BJ (cell line): ENCODE measurements around the gene THSD7A. TPM values are rescaled to one million over a fixed set of nuclear protein-coding genes. Genes with fewer than 3 reads are reported as not detected.

Source experiments
- CTCF ChIA-PET: fragments of 350-600 bp; formaldehyde crosslinking; extraction: SDS; loops from one replicate; lab custom pipeline; 2021; ENCODE audit warnings: antibody characterized with exemption, inconsistent platforms; lab: Yijun Ruan, JAX
- POLR2A ChIA-PET: fragments of 300-600 bp; sonication (Branson Sonifier 250); formaldehyde crosslinking; extraction: SDS; loops from one replicate; lab custom pipeline; 2021; ENCODE audit warnings: antibody characterized with exemption; lab: Charles Lee
- DNase-seq: peaks from one replicate; pipeline ENCODE4 v3.0.0-alpha.2; 2011; ENCODE audit warnings: low read depth
- H3K27me3 ChIP-seq: 2 replicates; pipeline ENCODE4 v1.6.0; 2011; ENCODE audit warnings: low read length; ENCODE audit not compliant: control insufficient read depth, insufficient read depth
- H3K36me3 ChIP-seq: 2 replicates; pipeline ENCODE4 v1.5.1; 2011; ENCODE audit warnings: low read length; ENCODE audit not compliant: control insufficient read depth, insufficient read depth
- H3K4me3 ChIP-seq: 2 replicates; pipeline ENCODE4 v1.5.1; 2011; ENCODE audit warnings: low read depth, mild to moderate bottlenecking, control low read depth, low read length
- polyA plus RNA-seq: library from polyadenylated mRNA; depleted of rRNA; stranded (reverse); fragments of >200 nt; gene quantifications from 2 replicates; pipeline ENCODE4 v1.2.3, GENCODE V29; 2011
- TF ChIP-seq, protein P1 (sequence below): IDR thresholded peaks from 2 replicates; pipeline ENCODE4 v1.5.1; 2011; ENCODE audit warnings: low read depth, mild to moderate bottlenecking, control low read depth, inconsistent platforms, low read length, moderate library complexity; ENCODE audit not compliant: insufficient read depth

The THSD7A gene
- polyA plus RNA-seq, 1 experiment = 0.02 TPM

DNA sequence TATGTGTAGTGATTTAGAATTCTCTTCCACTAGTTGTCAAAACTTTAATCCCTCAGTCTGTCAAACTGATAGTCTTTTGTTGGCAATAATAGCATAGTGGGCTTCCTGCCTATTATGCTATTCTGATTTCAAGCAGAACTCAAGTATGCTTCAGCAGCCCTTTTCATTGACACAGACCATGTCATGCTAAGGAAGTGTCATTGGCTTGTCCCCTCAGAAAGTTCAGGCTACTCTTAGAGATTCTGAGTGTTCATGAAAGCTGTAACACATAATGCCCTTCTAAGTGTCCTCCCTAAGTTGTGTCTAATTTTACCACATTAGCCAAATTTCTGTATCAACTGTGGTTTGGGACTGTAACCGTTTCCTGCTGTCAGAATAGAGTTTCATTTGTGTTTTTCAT, 198.7 kb downstream of the THSD7A start:
- no peak for DNase-seq
- no peaks in the 10 kb centered on the region for H3K27me3 ChIP-seq
- H3K4me3 ChIP-seq = no peak overlapping the region
- no peaks in the 10 kb centered on the region for H3K36me3 ChIP-seq
- POLR2A ChIA-PET = no interaction called here
- TF ChIP-seq, protein P1, sequence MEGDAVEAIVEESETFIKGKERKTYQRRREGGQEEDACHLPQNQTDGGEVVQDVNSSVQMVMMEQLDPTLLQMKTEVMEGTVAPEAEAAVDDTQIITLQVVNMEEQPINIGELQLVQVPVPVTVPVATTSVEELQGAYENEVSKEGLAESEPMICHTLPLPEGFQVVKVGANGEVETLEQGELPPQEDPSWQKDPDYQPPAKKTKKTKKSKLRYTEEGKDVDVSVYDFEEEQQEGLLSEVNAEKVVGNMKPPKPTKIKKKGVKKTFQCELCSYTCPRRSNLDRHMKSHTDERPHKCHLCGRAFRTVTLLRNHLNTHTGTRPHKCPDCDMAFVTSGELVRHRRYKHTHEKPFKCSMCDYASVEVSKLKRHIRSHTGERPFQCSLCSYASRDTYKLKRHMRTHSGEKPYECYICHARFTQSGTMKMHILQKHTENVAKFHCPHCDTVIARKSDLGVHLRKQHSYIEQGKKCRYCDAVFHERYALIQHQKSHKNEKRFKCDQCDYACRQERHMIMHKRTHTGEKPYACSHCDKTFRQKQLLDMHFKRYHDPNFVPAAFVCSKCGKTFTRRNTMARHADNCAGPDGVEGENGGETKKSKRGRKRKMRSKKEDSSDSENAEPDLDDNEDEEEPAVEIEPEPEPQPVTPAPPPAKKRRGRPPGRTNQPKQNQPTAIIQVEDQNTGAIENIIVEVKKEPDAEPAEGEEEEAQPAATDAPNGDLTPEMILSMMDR = no peak
- CTCF ChIA-PET = no interaction called here

DNA sequence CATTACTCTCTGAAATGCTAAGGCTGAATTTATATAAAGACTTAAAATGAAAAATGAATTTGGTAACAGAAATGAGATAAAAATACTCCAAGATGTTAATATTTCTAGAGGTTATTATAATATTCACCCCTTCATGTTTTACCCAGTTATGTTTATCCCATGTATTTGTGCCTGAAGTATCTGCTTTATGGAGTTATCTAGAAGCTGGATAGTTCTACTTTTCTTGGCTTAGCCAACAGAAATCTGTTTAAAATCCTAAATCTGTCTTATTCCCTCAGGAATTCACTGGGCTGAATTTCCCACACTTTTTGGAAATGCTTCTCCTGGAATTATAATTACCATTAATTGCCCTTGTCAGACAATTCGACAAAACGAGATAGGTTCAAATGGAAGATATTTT, 201.6 kb downstream of the THSD7A start:
- POLR2A ChIA-PET = no interaction called here

DNA sequence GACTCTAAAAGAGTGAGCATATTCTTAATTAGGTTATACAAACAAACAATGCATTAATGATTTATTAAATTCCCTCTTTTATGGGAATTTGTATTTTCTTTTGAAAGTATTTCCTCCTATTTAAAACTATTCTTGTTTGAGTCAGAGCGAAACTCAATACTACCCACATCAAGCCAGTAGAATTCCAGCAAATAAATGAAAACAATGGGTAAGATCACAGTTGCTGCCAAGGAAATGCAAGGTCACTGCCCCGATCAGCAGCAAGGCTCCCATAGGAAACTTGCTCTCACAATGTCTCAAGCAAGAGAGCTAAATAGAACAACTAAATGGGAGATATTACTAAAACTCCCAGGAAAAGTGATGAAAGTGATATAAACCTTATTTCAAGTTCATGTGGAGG, 206.3 kb downstream of the THSD7A start:
- TF ChIP-seq, protein P1 = no peak

More for the DNA sequence above, 201.6 kb downstream of the THSD7A start:
- TF ChIP-seq, protein P1 = no peak
- no peak overlapping the region for H3K4me3 ChIP-seq
- CTCF ChIA-PET = no interaction called here
- no peaks in the 10 kb centered on the region for H3K27me3 ChIP-seq
- DNase-seq = no peak
- no peaks in the 10 kb centered on the region for H3K36me3 ChIP-seq

DNA sequence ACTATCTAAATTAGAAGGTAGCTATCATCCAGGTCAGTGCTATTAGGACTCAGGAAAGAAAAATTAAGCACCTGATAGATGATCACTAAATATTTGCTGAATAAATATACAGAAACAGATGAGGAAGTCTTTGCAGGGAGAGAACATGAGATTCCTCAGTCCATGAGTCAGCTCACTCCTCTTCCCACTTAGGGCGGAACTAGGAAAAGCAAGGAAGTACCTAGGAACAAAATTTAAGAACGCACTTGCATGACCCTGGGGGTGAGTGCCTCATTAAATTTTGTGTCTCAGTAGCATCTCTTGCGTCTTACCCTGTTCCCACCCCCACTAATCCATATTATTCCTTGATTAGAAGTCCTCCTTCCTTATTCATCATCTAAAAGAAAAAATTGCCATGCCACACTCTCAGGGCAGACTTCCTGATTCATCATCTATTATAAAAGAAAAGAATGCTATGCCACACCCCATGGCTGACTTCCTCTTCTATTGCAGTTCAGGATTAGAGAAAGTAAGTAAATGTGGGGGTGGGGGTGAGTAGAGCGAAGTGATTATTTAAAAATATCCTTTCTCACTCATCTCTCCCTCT, 208.8 kb downstream of the THSD7A start:
- TF ChIP-seq, protein P1 = no peak
- Histone ChIP-seq H3K36me3 (no peaks in the 10 kb centered on the region), H3K27me3 (no peaks in the 10 kb centered on the region), H3K4me3 (no peak overlapping the region)
- ChIA-PET POLR2A (no interaction called here), CTCF (no interaction called here)
- no peak for DNase-seq

More for the DNA sequence above, 206.3 kb downstream of the THSD7A start:
- Histone ChIP-seq H3K27me3 (no peaks in the 10 kb centered on the region), H3K4me3 (no peak overlapping the region), H3K36me3 (no peaks in the 10 kb centered on the region)
- DNase-seq = no peak
- CTCF ChIA-PET = no interaction called here
- POLR2A ChIA-PET = no interaction called here

DNA sequence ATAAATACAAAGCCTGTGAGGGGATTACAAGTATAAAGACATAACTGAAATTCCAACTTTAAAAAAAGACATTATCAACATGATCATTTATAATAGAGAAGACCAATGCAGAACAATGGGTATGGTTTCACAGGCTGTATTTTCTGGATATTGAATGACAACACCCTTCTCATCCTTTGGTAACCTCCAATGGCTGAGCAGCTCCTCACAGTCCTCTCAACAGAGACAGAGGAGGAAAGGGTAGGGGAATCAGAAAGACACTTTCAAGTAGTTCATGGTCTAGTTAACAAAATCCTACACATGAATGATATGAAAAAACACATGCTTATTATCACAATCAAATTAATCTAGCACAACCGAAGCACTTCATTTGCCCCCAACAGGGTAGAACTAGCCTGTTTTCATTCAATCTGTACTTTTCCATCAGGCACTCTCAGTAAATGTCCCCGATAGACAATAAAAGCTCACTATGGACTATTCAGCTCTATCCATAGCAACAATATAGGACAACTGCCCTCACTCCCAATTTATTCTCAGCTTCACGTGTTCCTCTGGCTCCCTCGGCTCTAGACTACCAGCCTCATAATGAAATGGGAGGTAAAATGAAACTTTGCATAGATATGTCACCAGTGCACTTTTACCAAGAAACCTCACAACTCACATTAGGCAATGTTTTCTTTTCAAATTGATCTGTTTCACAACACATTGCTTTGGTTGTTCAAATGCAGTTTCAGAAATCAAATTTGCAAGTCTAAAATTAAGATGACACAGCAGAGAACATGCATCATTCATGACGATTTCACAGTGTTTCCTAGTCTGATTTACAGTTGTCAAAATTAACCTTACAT, 211.4 kb downstream of the THSD7A start:
- no peaks in the 10 kb centered on the region for H3K36me3 ChIP-seq
- H3K4me3 ChIP-seq = no peak overlapping the region
- no peak for DNase-seq
- no peaks in the 10 kb centered on the region for H3K27me3 ChIP-seq
- POLR2A ChIA-PET = no interaction called here
- TF ChIP-seq, protein P1 = no peak
- CTCF ChIA-PET = no interaction called here
